NCI-H446 (cell line): ENCODE results near the gene FBN3.
"Not testable (repeated sequence)": the region's sequence is repeated elsewhere in the genome, so short reads cannot be mapped to it uniquely, and the experiment has no call there.

Experiments
- DNase-seq, 2 experiments: peaks; one replicate each; lab custom pipeline; 2025; lab: John Stamatoyannopoulos, UW

FBN3 gene

DNA sequence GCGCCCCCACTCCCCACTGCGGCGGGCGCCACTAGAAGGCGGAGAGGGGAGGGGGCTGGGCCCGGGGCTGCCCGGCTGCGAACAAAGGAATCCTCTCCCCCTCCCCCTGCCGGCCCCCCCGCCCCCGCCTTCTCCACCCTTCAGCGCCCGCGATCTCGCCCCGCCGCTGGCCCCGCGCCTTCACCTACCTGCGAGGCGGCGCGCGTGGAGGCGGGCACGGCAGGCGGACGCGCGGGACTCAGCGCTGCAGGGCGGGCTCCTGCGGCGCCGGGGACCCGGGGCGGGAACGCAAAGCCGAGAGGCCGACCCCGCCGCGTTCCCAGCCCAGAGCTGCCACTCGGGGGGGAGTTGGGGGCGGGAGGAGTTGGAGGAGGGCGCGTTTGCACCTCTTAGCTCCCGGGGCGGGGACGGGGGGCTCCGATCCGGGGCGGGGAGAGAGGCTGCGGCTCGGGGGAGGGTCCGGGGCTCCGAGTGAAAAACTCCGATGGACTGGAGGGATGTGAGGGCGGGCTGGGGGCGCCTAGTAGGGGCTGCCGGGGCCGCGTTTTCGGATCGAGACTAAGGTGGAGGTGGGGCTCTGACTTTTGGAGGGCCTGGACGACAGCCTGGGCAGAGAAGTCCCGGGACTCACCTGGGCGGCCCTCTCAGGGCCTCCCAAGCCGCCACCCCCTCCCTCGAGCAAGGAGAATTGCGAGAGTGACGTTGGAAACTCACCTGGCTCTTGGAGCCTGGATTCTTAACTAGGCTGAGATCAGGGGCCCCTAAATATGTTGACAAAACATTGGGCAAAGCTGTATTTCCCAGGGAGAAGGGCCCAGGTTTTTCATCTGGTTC is at the start of gene FBN3:
Gene FBN3, minus strand, starts transcription at position 332 of the 834 bp plus-strand sequence. CDS start 2,112 bp downstream, outside the sequence.
- no peak for DNase-seq

GRCh38 chr19:8196271-8196927 is 47.0 kb upstream of the FBN3 start:
- no peak for DNase-seq

- no peak for DNase-seq
Observed at GRCh38 chr19:8194528-8195267, 45.3 kb upstream of the FBN3 start.

GRCh38 chr19:8192221-8192820 is 42.9 kb upstream of the FBN3 start:
- DNase-seq: no peak

DNA sequence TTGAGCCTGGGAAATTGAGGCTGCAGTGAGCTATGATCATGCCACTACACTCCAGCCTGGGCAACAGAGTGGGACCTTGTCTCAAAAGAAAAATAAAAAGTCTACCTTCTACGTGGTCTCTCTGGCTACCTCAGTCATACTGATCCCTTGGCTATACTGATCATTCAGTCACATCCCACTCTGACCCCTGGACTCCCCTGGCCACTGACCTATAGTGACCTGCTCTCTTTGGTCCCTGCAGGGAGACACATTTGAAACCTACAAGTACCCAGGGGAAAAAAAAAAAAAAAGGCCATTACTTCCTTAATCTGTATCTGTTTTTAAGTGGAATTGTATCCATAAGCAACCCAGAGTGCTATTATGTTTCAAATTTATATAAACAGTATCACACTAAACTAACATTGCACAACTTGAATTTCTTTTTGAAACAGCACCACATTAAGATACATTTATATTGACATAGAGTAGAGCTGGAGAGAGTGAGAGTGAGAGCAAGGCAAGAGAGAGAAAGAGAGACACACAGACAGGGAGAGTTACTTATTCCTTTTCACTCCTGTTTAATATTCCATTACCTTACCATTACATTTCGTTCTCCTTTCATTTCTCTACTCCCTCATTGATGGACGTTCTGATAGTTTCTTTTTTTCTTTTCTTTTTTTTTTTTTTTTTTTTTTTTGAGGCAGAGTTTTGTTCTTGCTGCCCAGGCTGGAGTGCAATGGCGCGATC is 36.1 kb upstream of the FBN3 start:
- DNase-seq: no peak

GRCh38 chr19:8184274-8184673 is 34.9 kb upstream of the FBN3 start:
- DNase-seq: no peak

GRCh38 chr19:8180018-8180417 is 30.6 kb upstream of the FBN3 start:
- no peak for DNase-seq

GRCh38 chr19:8174706-8175105 is 25.3 kb upstream of the FBN3 start:
- DNase-seq: no peak

GRCh38 chr19:8168537-8168936 is 19.1 kb upstream of the FBN3 start:
- DNase-seq: no peak

DNA sequence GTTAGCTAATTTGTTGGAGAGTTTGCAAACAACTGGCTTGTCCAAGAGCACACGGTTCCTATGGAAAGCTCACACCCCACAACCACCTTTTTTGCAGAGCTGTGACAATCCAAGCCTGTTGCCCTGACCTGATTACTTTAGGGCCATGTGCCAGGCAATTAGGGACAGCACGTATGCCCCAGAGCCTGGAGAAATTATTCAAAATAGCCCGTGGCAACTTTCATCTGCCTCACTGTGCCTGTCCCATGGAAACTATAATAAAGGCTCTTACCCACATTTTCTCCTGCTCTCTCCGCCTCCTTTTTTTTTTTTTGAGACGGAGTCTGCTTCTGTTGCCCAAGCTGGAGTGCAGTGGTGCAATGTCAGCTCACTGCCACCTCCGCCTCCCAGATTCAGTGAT is 18.6 kb upstream of the FBN3 start:
- no peak for DNase-seq

DNA sequence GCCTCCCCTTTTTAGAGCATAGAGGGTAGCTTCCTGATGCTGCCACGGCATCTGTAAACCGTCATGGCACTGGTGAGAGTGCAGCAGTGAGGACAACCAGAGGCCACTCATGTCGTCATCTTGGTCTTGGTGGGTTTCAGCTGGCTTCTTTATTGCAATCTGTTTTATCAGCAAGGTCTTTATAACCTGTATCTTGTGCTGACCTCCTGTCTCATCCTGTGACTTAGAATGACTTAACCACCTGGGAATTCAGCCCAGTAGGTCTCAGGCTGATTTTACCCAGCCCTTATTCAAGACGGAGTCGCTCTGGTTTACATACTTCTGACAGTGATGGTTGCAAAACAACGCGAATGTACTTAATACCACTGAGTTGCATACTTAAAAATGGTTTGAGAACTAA is 14.4 kb upstream of the FBN3 start:
- no peak for DNase-seq

GRCh38 chr19:8161135-8161646 is 11.8 kb upstream of the FBN3 start:
- peak in 1 of 2 experiments; percentile 40 for DNase-seq

DNA sequence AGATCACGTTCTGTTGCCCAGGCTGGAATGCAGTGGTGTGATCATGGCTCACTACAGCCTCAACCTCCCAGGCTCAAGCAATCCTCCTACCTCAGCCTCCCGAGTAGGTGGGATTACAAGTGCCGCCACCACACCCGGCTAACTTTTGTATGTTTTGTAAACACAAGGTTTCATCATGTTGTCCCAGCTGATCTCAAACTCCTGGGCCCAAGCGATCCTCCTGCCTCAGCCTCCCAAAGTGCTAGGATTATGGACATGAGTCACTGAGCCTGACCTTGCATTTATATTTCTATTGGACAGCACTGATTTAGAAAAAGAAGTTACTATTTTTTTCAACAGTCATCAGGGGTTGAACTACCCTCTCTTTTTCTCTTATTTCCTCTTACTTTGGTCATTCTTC is 9.9 kb upstream of the FBN3 start:
- not testable (repeated sequence) for DNase-seq

DNA sequence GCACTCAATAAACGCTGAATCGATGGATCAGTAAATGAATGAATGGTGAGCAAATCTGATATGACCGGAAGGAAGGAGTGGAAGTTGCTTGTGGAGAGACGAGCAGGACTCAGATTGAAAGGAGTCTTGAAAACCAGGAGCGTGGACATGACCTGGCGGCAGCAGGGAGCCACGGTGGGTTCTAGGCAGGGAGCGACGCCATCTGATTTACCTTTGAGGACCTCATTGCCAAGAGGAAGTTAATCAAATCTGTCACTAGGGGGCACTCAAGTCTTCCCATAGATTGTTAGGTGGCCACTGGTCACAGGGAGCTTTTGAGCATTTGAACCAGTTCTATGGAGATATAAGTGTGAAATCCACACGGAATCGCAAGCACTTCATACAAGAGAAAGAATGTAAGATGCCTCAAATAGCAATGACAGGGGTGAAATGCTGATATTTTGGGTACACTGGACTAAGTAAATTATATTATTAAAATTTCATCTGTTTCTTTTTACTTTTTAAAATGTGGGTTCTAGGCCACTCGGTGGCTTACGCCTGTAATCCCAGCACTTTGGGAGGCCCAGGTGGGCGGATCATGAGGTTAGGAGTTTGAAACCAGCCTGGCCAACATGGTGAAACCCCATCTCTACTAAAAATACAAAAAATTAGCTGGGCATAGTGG is 9.2 kb upstream of the FBN3 start:
- DNase-seq: peak; percentile 39 to 81

GRCh38 chr19:8155318-8155717 is 5.9 kb upstream of the FBN3 start:
- no peak for DNase-seq

DNA sequence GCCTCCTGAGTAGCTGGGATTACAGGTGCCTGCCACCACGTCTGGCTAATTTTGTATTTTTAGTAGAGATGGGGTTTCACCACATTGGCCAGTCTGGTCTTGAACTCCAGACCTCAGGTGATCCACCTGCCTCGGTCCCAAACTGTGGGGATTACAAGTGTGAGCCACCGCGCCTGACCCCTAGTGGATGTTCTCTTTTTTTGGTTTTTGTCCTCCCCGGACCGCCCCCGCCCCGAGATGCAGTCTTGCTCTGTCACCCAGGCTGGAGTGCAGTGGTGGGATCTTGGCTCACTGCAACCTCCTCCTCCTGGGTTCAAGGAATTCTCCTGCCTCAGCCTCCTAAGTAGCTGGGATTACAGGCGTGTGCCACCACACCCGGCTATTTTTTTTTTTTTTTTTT is 4.6 kb upstream of the FBN3 start:
- not testable (repeated sequence) for DNase-seq

- no peak for DNase-seq
Observed at GRCh38 chr19:8151767-8152035, 2.3 kb upstream of the FBN3 start.

DNA sequence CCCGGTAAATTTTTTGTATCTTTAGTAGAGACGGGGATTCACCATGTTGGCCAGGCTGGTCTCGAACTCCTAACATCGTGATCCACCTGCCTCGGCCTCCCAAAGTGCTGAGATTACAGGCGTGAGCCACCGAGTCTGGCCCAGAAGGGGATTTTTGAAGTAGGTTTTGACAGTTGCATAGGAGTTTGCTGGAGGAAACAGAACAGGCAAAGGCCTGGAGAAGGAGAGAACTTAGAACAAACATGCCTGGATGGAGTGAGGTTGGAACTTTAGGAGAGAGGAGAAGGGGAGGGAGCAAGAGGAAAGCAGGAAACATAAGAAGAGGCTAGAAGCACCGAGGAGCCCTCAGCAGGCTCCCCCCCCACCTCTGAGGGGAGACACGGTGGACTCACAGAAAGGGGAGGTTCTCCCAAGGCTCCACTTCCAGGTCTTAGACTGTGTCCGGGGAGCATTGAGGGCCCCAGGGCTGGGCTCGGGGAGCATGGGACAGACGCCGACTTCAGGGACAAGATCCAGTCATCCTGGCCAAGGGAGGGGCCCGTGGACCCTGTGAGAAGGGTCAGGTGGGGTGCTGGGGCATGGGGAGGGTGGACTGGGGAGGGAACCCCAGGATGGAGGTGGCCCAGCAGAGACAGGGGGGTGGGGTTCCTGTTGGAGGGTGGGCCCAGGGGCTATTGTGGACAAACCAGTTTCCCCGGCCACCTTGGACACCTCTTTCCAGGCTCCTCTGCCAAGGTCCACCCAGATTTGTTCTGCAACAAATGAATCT is 1.8 kb upstream of the FBN3 start:
- DNase-seq: no peak

DNA sequence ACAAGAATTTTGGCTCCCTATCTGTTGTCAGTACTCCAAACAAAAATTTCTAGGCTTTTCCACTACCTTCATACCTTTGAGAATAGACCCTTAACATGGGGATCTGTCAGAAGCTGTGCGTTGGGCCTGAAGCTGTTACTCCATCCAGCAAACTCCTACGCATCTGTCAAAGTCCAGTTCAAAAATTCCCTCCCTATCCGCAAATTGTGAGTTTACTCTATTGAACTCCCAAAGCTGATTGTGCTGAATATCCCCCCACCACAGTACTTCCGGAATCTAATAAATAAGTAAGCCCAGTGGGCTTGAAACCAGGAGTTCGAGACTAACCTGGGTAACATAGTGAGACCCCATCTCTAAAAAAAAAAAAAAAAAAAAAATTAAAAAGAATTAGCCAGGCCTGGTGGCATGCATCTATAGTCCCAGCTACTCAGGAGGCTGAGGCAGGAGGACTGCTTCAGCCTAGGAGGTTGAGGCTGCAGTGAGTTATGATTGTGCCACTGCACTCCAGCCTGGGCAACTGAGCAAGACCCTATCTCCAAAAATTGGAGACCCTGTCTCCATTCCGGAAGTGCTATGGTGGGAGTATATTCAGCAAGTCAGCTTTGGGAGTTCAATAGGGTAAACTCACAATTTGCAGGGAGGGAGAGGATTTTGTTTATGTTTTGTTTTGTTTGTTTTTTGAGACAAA is 930 bp upstream of the FBN3 start:
- no peak for DNase-seq
